Stimulated activated naive CD8-positive, alpha-beta T cell treated with anti-CD3 and anti-CD28 coated beads, Interleukin-15, Interleukin-2, amounts not matched to agents 100 ng/mL and 50 ng/mL, for 24 hours (primary cell): Measurements from ENCODE around the gene OR10A5.
"Not testable (repeated sequence)": the region's sequence is repeated elsewhere in the genome, so short reads cannot be mapped to it uniquely, and the experiment has no call there.

ENCODE experiments used
- H3K27ac Mint-ChIP-seq: one replicate; pipeline ENCODE4 v1.8.0; 2021; ENCODE audit warnings: mild to moderate bottlenecking, mixed read lengths
- H3K27me3 Mint-ChIP-seq: one replicate; pipeline ENCODE4 v1.8.0; 2021; ENCODE audit warnings: mixed read lengths
- H3K36me3 Mint-ChIP-seq: one replicate; pipeline ENCODE4 v1.8.0; 2021; ENCODE audit warnings: low read depth, mixed read lengths
- H3K4me1 Mint-ChIP-seq: one replicate; pipeline ENCODE4 v1.8.0; 2021; ENCODE audit warnings: low read depth, mixed read lengths
- H3K4me3 Mint-ChIP-seq: one replicate; pipeline ENCODE4 v1.8.0; 2021; ENCODE audit warnings: mild to moderate bottlenecking, mixed read lengths
- H3K9me3 Mint-ChIP-seq: one replicate; pipeline ENCODE4 v1.8.0; 2021; ENCODE audit warnings: mixed read lengths

OR10A5 gene

GRCh38 chr11:6850526-6850925 lies 5.0 kb downstream of the OR10A5 start:
- Mint-ChIP-seq H3K36me3 (no peaks in the 10 kb centered on the region), H3K4me1 (no peaks in the 10 kb centered on the region), H3K27me3 (peaks cover 21% of the 10 kb centered on the region), H3K27ac (no peak overlapping the region), H3K9me3 (peaks cover 12% of the 10 kb centered on the region), H3K4me3 (no peak overlapping the region)

GRCh38 chr11:6854801-6855200 lies 9.3 kb downstream of the OR10A5 start:
- peaks cover 12% of the 10 kb centered on the region for H3K9me3 Mint-ChIP-seq
- not testable (repeated sequence) for H3K27me3 Mint-ChIP-seq, H3K36me3 Mint-ChIP-seq, H3K27ac Mint-ChIP-seq, H3K4me1 Mint-ChIP-seq, H3K4me3 Mint-ChIP-seq

- peaks cover 9% of the 10 kb centered on the region for H3K9me3 Mint-ChIP-seq
- no peak overlapping the region for H3K4me3 Mint-ChIP-seq
- H3K4me1 Mint-ChIP-seq: peaks cover 7% of the 10 kb centered on the region
- H3K36me3 Mint-ChIP-seq: no peaks in the 10 kb centered on the region
- no peak overlapping the region for H3K27ac Mint-ChIP-seq
- H3K27me3 Mint-ChIP-seq: peaks cover 15% of the 10 kb centered on the region
Measured at GRCh38 chr11:6855971-6856541, 10.6 kb downstream of the OR10A5 start.

DNA sequence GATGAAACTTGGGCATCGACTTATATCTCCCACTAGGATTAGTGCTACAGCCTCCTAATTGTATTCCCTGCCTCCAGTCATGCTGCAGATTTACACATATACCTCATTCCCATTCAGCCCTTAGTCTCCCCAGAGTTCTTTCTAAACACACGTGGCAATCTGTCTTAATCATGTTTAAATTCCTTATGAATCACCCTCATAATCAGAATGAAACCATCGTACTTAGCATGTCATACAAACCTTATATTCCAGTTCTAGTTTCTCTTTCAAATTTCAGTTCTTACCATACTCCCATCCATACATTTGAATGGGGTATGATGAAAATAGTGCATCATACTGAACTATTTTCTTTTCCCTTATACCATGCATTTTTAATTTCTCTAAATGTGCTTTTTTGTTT lies 11.4 kb downstream of the OR10A5 start:
- H3K9me3 Mint-ChIP-seq: peaks cover 4% of the 10 kb centered on the region
- H3K27ac Mint-ChIP-seq: no peak overlapping the region
- H3K4me3 Mint-ChIP-seq: no peak overlapping the region
- H3K27me3 Mint-ChIP-seq: peaks cover 12% of the 10 kb centered on the region
- no peaks in the 10 kb centered on the region for H3K36me3 Mint-ChIP-seq
- H3K4me1 Mint-ChIP-seq: peaks cover 7% of the 10 kb centered on the region

DNA sequence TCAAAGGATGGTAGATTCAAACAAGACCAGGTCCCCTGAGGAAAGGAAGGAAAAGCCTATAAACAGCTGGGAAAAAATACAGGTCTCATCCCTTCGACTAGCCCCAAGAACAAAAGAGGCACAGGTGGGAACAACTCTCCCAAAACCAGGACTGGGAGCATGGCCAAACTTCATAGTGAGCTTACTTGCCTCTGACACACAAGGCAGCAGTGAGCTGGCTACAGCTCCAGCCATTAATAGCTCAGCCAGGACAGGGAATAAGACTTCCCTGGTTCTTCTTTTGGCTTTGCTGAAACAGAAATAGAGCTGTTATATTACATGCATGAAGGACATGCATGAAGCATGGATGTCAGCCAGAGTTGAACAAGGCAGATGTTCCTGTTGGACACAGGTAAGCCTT lies 17.5 kb downstream of the OR10A5 start, which contains the start of gene OR10A2:
OR10A2 (plus strand) TSS at position 97 of the 400 bp plus-strand sequence. CDS start 6,698 bp downstream, outside the sequence.
- H3K36me3 Mint-ChIP-seq: no peaks in the 10 kb centered on the region
- H3K4me1 Mint-ChIP-seq: no peaks in the 10 kb centered on the region
- H3K27me3 Mint-ChIP-seq: peaks cover 23% of the 10 kb centered on the region
- no peaks in the 10 kb centered on the region for H3K9me3 Mint-ChIP-seq
- H3K27ac Mint-ChIP-seq: no peak within 1 kb of the TSS
- H3K4me3 Mint-ChIP-seq: no peak within 1 kb of the TSS

GRCh38 chr11:6864438-6864837 lies 19.0 kb downstream of the OR10A5 start:
- H3K27me3 Mint-ChIP-seq: peaks cover 21% of the 10 kb centered on the region
- H3K4me3 Mint-ChIP-seq: no peak overlapping the region
- H3K9me3 Mint-ChIP-seq: no peaks in the 10 kb centered on the region
- H3K27ac Mint-ChIP-seq: no peak overlapping the region
- no peaks in the 10 kb centered on the region for H3K4me1 Mint-ChIP-seq
- no peaks in the 10 kb centered on the region for H3K36me3 Mint-ChIP-seq

- Mint-ChIP-seq H3K9me3 (no peaks in the 10 kb centered on the region), H3K4me3 (no peak overlapping the region), H3K4me1 (no peaks in the 10 kb centered on the region), H3K27ac (no peak overlapping the region), H3K36me3 (no peaks in the 10 kb centered on the region), H3K27me3 (peaks cover 16% of the 10 kb centered on the region)
Measured at GRCh38 chr11:6871278-6871677, 25.8 kb downstream of the OR10A5 start.

DNA sequence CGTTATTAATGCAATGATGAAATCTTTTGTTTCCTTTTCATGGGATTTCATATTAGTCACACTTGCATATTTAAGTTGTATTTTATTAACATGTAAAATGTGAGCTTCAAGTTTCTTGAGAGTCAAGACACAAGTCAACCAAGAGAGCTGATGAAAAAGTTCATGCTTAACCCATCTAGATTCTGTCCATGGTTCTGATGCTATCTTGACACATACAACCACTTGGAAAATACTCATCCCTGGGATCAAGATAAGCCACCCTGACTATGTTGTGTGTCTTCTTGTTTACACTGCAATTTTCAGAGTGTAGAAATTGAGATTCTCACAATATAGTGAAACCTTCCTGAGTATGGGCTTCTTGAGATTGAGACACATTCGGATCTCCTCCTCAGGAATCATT lies 30.3 kb downstream of the OR10A5 start:
- peaks cover 22% of the 10 kb centered on the region for H3K27me3 Mint-ChIP-seq
- H3K4me3 Mint-ChIP-seq: no peak overlapping the region
- no peak overlapping the region for H3K27ac Mint-ChIP-seq
- no peaks in the 10 kb centered on the region for H3K9me3 Mint-ChIP-seq
- no peaks in the 10 kb centered on the region for H3K4me1 Mint-ChIP-seq
- H3K36me3 Mint-ChIP-seq: no peaks in the 10 kb centered on the region

DNA sequence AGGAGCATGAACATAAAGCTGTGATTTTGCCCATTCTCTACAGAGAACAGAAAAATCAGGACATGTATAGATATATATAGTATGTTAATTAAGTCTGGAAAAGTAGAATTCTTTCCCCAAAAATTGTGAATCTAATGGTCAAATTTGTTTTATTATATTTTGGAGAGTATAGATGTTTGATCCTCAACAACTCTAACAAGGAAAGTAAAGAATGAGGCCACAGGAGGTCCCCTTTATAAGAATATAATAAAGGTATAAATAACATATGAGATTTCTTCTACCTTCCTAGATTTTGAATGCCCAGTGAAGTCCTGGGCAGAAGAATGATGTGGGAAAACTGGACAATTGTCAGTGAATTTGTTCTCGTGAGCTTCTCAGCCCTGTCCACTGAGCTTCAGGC lies 30.8 kb downstream of the OR10A5 start, which contains the start of gene OR10A4:
OR10A4 (plus strand) TSS at position 301 of the 400 bp plus-strand sequence; CDS start at position 324, 23 bp downstream.
- H3K27ac Mint-ChIP-seq: no peak within 1 kb of the TSS
- H3K4me3 Mint-ChIP-seq: no peak within 1 kb of the TSS
- no peaks in the 10 kb centered on the region for H3K36me3 Mint-ChIP-seq
- H3K9me3 Mint-ChIP-seq: no peaks in the 10 kb centered on the region
- H3K4me1 Mint-ChIP-seq: no peaks in the 10 kb centered on the region
- H3K27me3 Mint-ChIP-seq: peaks cover 20% of the 10 kb centered on the region

DNA sequence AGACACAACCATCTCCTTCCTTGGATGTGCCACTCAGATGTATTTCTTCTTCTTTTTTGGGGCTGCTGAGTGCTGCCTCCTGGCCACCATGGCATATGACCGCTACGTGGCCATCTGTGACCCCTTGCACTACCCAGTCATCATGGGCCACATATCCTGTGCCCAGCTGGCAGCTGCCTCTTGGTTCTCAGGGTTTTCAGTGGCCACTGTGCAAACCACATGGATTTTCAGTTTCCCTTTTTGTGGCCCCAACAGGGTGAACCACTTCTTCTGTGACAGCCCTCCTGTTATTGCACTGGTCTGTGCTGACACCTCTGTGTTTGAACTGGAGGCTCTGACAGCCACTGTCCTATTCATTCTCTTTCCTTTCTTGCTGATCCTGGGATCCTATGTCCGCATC lies 31.4 kb downstream of the OR10A5 start:
- Mint-ChIP-seq H3K9me3 (no peaks in the 10 kb centered on the region), H3K4me3 (no peak overlapping the region), H3K27ac (no peak overlapping the region), H3K4me1 (no peaks in the 10 kb centered on the region), H3K27me3 (peaks cover 17% of the 10 kb centered on the region), H3K36me3 (no peaks in the 10 kb centered on the region)

DNA sequence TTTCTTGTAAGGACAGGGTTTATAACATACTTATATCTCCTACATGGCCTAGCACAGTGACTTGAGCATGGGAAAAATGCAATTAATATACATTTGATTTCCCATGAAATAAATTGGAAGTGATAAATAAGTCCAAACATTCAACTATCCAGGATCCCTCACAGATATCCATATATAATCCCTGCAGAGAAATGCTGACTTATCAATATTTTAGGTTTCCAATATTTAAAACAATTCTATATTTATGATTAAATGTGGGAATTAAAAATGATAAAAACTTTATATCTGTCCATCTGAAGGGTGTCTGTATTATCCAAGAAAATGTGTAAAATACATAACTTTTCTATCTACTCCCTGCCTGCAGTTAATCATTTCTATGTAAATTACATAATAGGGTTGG lies 37.3 kb downstream of the OR10A5 start:
- peaks cover 26% of the 10 kb centered on the region for H3K27me3 Mint-ChIP-seq
- H3K4me1 Mint-ChIP-seq: no peaks in the 10 kb centered on the region
- H3K9me3 Mint-ChIP-seq: peaks cover 5% of the 10 kb centered on the region
- H3K36me3 Mint-ChIP-seq: no peaks in the 10 kb centered on the region
- no peak overlapping the region for H3K4me3 Mint-ChIP-seq
- no peak overlapping the region for H3K27ac Mint-ChIP-seq

DNA sequence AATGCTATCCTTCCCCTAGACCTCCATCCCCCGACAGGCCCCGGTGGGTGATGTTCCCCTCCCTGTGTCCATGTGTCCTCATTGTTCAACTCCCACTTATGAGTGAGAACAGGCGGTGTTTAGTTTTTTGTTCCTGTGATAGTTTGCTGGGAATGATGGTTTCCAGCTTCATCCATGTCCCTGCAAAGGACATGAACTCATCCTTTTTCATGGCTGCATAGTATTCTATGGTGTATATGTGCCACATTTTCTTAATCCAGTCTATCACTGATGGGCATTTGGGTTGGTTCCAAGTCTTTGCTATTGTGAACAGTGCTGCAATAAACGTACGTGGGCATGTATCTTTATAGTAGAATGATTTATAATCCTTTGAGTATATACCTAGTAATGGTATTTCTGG lies 42.2 kb downstream of the OR10A5 start:
- H3K27me3 Mint-ChIP-seq: peaks cover 24% of the 10 kb centered on the region
- H3K4me3 Mint-ChIP-seq, H3K27ac Mint-ChIP-seq, H3K36me3 Mint-ChIP-seq, H3K4me1 Mint-ChIP-seq, H3K9me3 Mint-ChIP-seq: not testable (repeated sequence)

DNA sequence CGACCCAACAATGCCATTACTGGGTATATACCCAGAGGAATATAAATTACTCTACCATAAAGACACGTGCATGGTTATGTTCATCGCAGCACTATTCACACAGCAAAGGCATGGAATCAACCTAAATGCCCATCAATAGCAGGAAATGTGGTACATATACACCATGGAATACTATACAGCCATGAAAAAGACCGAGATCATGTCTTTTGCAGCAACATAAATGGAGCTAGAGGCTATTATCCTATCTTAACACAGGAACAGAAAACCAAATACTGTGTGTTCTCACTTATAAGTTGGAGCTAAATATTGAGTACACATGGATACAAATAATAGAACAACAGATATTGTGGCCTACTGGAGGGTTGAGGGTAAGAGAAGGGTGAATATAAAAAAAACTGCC lies 43.3 kb downstream of the OR10A5 start:
- H3K9me3 Mint-ChIP-seq: peaks cover 5% of the 10 kb centered on the region
- no peaks in the 10 kb centered on the region for H3K4me1 Mint-ChIP-seq
- H3K4me3 Mint-ChIP-seq: no peak overlapping the region
- H3K27me3 Mint-ChIP-seq: peaks cover 17% of the 10 kb centered on the region
- H3K36me3 Mint-ChIP-seq: no peaks in the 10 kb centered on the region
- H3K27ac Mint-ChIP-seq: no peak overlapping the region

- peaks cover 5% of the 10 kb centered on the region for H3K9me3 Mint-ChIP-seq
- peaks cover 11% of the 10 kb centered on the region for H3K27me3 Mint-ChIP-seq
- H3K4me1 Mint-ChIP-seq: no peaks in the 10 kb centered on the region
- H3K36me3 Mint-ChIP-seq: no peaks in the 10 kb centered on the region
- no peak overlapping the region for H3K27ac Mint-ChIP-seq
- no peak overlapping the region for H3K4me3 Mint-ChIP-seq
Measured at GRCh38 chr11:6889835-6890234, 44.4 kb downstream of the OR10A5 start.

GRCh38 chr11:6892400-6892799 lies 46.9 kb downstream of the OR10A5 start, which contains the start of gene OR2D2:
TSS of gene OR2D2 (minus strand) at chr11:6892500. CDS start at chr11:6892500, 0 bp downstream.
- no peak within 1 kb of the TSS for H3K4me3 Mint-ChIP-seq
- H3K4me1 Mint-ChIP-seq: no peaks in the 10 kb centered on the region
- no peaks in the 10 kb centered on the region for H3K36me3 Mint-ChIP-seq
- H3K27me3 Mint-ChIP-seq: peaks cover 3% of the 10 kb centered on the region
- no peaks in the 10 kb centered on the region for H3K9me3 Mint-ChIP-seq
- H3K27ac Mint-ChIP-seq: no peak within 1 kb of the TSS

DNA sequence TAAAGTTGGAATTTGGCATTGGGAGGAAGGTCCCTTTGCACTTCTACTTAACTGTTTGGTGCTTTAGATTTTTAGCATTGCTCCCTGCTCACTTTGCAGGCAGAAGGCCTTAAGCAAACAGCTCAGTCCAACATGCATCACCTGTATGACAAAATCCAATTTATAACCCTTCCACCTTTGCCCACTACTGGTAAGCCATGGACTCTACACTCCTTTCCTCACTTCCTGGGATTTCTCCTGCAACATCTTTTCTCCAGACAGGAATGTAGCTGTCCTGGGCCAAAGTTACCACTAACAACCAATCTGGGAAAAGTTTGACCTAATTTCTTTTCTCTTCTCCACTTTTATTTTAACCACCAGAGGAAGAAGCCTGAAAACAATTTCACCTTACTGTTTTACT lies 48.6 kb downstream of the OR10A5 start:
- H3K4me3 Mint-ChIP-seq: no peak overlapping the region
- no peak overlapping the region for H3K27ac Mint-ChIP-seq
- H3K36me3 Mint-ChIP-seq: no peaks in the 10 kb centered on the region
- H3K27me3 Mint-ChIP-seq: peaks cover 8% of the 10 kb centered on the region
- no peaks in the 10 kb centered on the region for H3K4me1 Mint-ChIP-seq
- no peaks in the 10 kb centered on the region for H3K9me3 Mint-ChIP-seq
